CD14-positive monocyte (primary cell): Measurements from ENCODE around the gene EPHB4. TPM values are rescaled to one million over a fixed set of nuclear protein-coding genes. Genes with fewer than 3 reads are reported as not detected.

Experiments
- DNase-seq, 3 donors: peaks; one replicate each; pipeline ENCODE4 v3.0.0-alpha.2; 2011 to 2022
- H2AFZ ChIP-seq: 2 replicates; pipeline ENCODE4 v1.6.0; 2012; ENCODE audit warnings: mild to moderate bottlenecking, low read depth, low read length, inconsistent platforms; ENCODE audit not compliant: insufficient read depth, poor library complexity, severe bottlenecking
- H3K27ac ChIP-seq, 2 donors: 1 replicate in 1 of 2; 2 replicates in 1 of 2; pipeline ENCODE4 v1.5.1; 2012 to 2013; ENCODE audit warnings: low read length in 2 of 2, control low read depth in 1 of 2, inconsistent platforms in 1 of 2, low read depth in 1 of 2, mild to moderate bottlenecking in 1 of 2
- H3K27me3 ChIP-seq, 2 donors: one replicate each; pipeline versions ENCODE4 v1.6.0 to v1.6.1; 2011 to 2013; ENCODE audit warnings: low read length in 2 of 2; ENCODE audit not compliant: control insufficient read depth in 2 of 2, insufficient read depth in 2 of 2
- H3K36me3 ChIP-seq, 2 donors: replicated peaks in 1 of 2; 1 replicate in 1 of 2; 2 replicates in 1 of 2; pipeline versions ENCODE4 v1.5.1 to v1.6.1; 2012 to 2013; ENCODE audit warnings: low read length in 2 of 2, control low read depth in 1 of 2, inconsistent platforms in 1 of 2, mild to moderate bottlenecking in 1 of 2; ENCODE audit not compliant: insufficient read depth in 2 of 2, control insufficient read depth in 1 of 2
- H3K4me1 ChIP-seq, 2 donors: 1 replicate in 1 of 2; 2 replicates in 1 of 2; pipeline versions ENCODE4 v1.5.1 to v1.6.1; 2012 to 2013; ENCODE audit warnings: low read length in 2 of 2, control low read depth in 1 of 2, inconsistent platforms in 1 of 2, mild to moderate bottlenecking in 1 of 2, moderate library complexity in 1 of 2; ENCODE audit not compliant: insufficient read depth in 2 of 2, control insufficient read depth in 1 of 2
- H3K4me2 ChIP-seq: replicated peaks from 2 replicates; pipeline ENCODE3; 2012; ENCODE audit warnings: low read length, moderate library complexity, mild to moderate bottlenecking; ENCODE audit not compliant: poor library complexity, severe bottlenecking; ENCODE audit errors: extremely low read depth
- H3K4me3 ChIP-seq, 3 experiments: fragments of 200-600 bp in 1 of 3; sonication (generic) in 1 of 3; replicated peaks in 1 of 3; 1 replicate in 2 of 3; 2 replicates in 1 of 3; pipeline ENCODE4 v1.5.1; 2011 to 2013; ENCODE audit warnings: low read length in 3 of 3, mild to moderate bottlenecking in 3 of 3, control low read depth in 2 of 3, low read depth in 2 of 3, inconsistent platforms in 1 of 3, moderate library complexity in 1 of 3
- H3K79me2 ChIP-seq: 2 replicates; pipeline ENCODE4 v1.6.0; 2012; ENCODE audit warnings: mild to moderate bottlenecking, control low read depth, inconsistent platforms, low read length, moderate library complexity; ENCODE audit not compliant: insufficient read depth
- H3K9ac ChIP-seq: 2 replicates; pipeline ENCODE4 v1.6.0; 2017; ENCODE audit warnings: low read length, mild to moderate bottlenecking; ENCODE audit not compliant: insufficient read depth, poor library complexity, severe bottlenecking
- H3K9me3 ChIP-seq, 2 donors: replicated peaks in 1 of 2; 1 replicate in 1 of 2; 2 replicates in 1 of 2; pipeline versions ENCODE4 v1.5.1 to v1.6.1; 2012 to 2013; ENCODE audit warnings: low read length in 2 of 2, control low read depth in 1 of 2; ENCODE audit not compliant: control insufficient read depth in 1 of 2, insufficient read depth in 1 of 2
- H4K20me1 ChIP-seq: 2 replicates; pipeline ENCODE4 v1.6.0; 2012; ENCODE audit warnings: mild to moderate bottlenecking, low read length, control low read depth, moderate library complexity; ENCODE audit not compliant: insufficient read depth
- H3K27ac Mint-ChIP-seq, 7 donors: one replicate each; pipeline ENCODE4 v1.8.0; 2020; ENCODE audit warnings: mild to moderate bottlenecking in 7 of 7, mixed read lengths in 7 of 7, moderate library complexity in 6 of 7, inconsistent platforms in 2 of 7
- H3K27me3 Mint-ChIP-seq, 3 donors: one replicate each; pipeline ENCODE4 v1.8.0; 2021 to 2022; ENCODE audit warnings: low read depth in 3 of 3, mild to moderate bottlenecking in 3 of 3, mixed read lengths in 3 of 3, moderate library complexity in 3 of 3, inconsistent platforms in 1 of 3
- H3K36me3 Mint-ChIP-seq, 2 donors: one replicate each; pipeline ENCODE4 v1.8.0; 2020; ENCODE audit warnings: mixed read lengths in 2 of 2, inconsistent platforms in 1 of 2, mild to moderate bottlenecking in 1 of 2
- H3K4me1 Mint-ChIP-seq: one replicate; pipeline ENCODE4 v1.8.0; 2020; ENCODE audit warnings: mild to moderate bottlenecking, mixed read lengths
- H3K4me3 Mint-ChIP-seq, 2 donors: one replicate each; pipeline ENCODE4 v1.8.0; 2020; ENCODE audit warnings: mild to moderate bottlenecking in 2 of 2, mixed read lengths in 2 of 2, moderate library complexity in 1 of 2
- H3K9me3 Mint-ChIP-seq, 7 donors: one replicate each; pipeline ENCODE4 v1.8.0; 2020 to 2022; ENCODE audit warnings: mixed read lengths in 7 of 7, mild to moderate bottlenecking in 6 of 7, moderate library complexity in 6 of 7, inconsistent platforms in 2 of 7
- CTCF ChIP-seq: fragments of 200-600 bp; IDR thresholded peaks from one replicate; pipeline ENCODE4 v1.8.0; 2022; ENCODE audit warnings: antibody characterized with exemption, mild to moderate bottlenecking
- WGBS: methylation state at CpG from one replicate; pipeline ENCODE4 v1.1.5; 2013; ENCODE audit warnings: missing lambda C conversion rate; ENCODE audit not compliant: insufficient coverage; 5-methylcytosine and 5-hydroxymethylcytosine counted together
- intact Hi-C, 2 donors: fragments of 100-400 bp; cut with micrococcal nuclease; formaldehyde crosslinking; loops; one replicate each; pipeline versions ENCODE4 v1.15.0 to v1.15.1; 2023
- polyA plus RNA-seq, 3 donors: library from polyadenylated mRNA; depleted of rRNA in 1 of 3; unstranded in 2 of 3; stranded (reverse) in 1 of 3; fragments of 300-500 nt in 2 of 3; fragments of >200 nt in 1 of 3; fragmentation: Illumina TruSeq in 2 of 3; gene quantifications; 1 replicate in 2 of 3; 2 replicates in 1 of 3; pipeline ENCODE4 v1.2.3, GENCODE V29; 2012 to 2021

Gene EPHB4
- polyA plus RNA-seq, 3 donors = 5.0 to 6.5 (median 5.7) TPM

- Histone ChIP-seq H3K36me3 (no peaks in the 10 kb centered on the region), H3K27me3 (peaks cover 15 to 41% of the 10 kb centered on the region in 2 donors)
- intact Hi-C loops = no loop called here
These were observed 3.8 kb downstream of the EPHB4 start for GRCh38 chr7:100823534-100823933.

GRCh38 chr7:100823140-100823525 lies 4.2 kb downstream of the EPHB4 start:
- H3K27ac Mint-ChIP-seq = peak overlapping the region in 1 of 7 donors; percentile 56
- no peak overlapping the region for H3K27ac ChIP-seq
- H3K4me3 ChIP-seq = no peak overlapping the region
- no peak overlapping the region for H3K9ac ChIP-seq
- no peaks in the 10 kb centered on the region for H3K79me2 ChIP-seq
- no peak for TF ChIP-seq CTCF
- no peaks in the 10 kb centered on the region for H3K36me3 ChIP-seq
- WGBS = 94% methylated on average over 2 of the region's 7 CpGs
- H2AFZ ChIP-seq = no peak overlapping the region
- peaks cover 35 to 41% (median 37%) of the 10 kb centered on the region in 3 donors for H3K27me3 Mint-ChIP-seq
- H3K4me1 Mint-ChIP-seq = peaks cover 22% of the 10 kb centered on the region
- H3K36me3 Mint-ChIP-seq = peaks cover 3 to 7% of the 10 kb centered on the region in 2 donors
- intact Hi-C loops = no loop called here
- H4K20me1 ChIP-seq = no peaks in the 10 kb centered on the region
- peaks cover 27 to 33% of the 10 kb centered on the region in 2 donors for H3K4me1 ChIP-seq
- H3K4me2 ChIP-seq = no peak overlapping the region
- peaks cover 2 to 9% (median 6%) of the 10 kb centered on the region in 7 donors for H3K9me3 Mint-ChIP-seq
- peaks cover 13 to 37% of the 10 kb centered on the region in 2 donors for H3K27me3 ChIP-seq
- peak overlapping the region in 1 of 2 donors; percentile 61 for H3K4me3 Mint-ChIP-seq
- no peak for DNase-seq
- H3K9me3 ChIP-seq = peaks cover 0 to 4% of the 10 kb centered on the region in 2 donors

More at GRCh38 chr7:100823534-100823933, 3.8 kb downstream of the EPHB4 start:
- H3K4me1 ChIP-seq = peaks cover 30 to 37% of the 10 kb centered on the region in 2 donors
- H4K20me1 ChIP-seq = no peaks in the 10 kb centered on the region
- H3K79me2 ChIP-seq = no peaks in the 10 kb centered on the region
- no peak overlapping the region for H2AFZ ChIP-seq
- peaks cover 25% of the 10 kb centered on the region for H3K4me1 Mint-ChIP-seq
- peak overlapping the region in 1 of 7 donors; percentile 36 for H3K27ac Mint-ChIP-seq
- no peak overlapping the region for H3K4me2 ChIP-seq
- H3K9me3 ChIP-seq = peaks cover 0 to 4% of the 10 kb centered on the region in 2 donors
- no peak overlapping the region for H3K27ac ChIP-seq
- H3K27me3 Mint-ChIP-seq = peaks cover 39 to 45% (median 41%) of the 10 kb centered on the region in 3 donors
- no peak overlapping the region for H3K4me3 ChIP-seq
- no peak overlapping the region for H3K4me3 Mint-ChIP-seq
- peaks cover 3 to 8% of the 10 kb centered on the region in 2 donors for H3K36me3 Mint-ChIP-seq
- H3K9ac ChIP-seq = no peak overlapping the region
- peaks cover 2 to 14% (median 10%) of the 10 kb centered on the region in 7 donors for H3K9me3 Mint-ChIP-seq
- TF ChIP-seq CTCF = no peak
- 97% methylated on average over 31 of the region's 31 CpGs for WGBS
- DNase-seq = no peak
